ENCODE data around the gene ZFPL1. TPM values are rescaled to one million over a fixed set of nuclear protein-coding genes. Genes with fewer than 3 reads are reported as not detected.

Gene ZFPL1
- total and polyA plus RNA-seq, 12 donors = 33.7 to 90.3 (median 42.4) TPM

DNA sequence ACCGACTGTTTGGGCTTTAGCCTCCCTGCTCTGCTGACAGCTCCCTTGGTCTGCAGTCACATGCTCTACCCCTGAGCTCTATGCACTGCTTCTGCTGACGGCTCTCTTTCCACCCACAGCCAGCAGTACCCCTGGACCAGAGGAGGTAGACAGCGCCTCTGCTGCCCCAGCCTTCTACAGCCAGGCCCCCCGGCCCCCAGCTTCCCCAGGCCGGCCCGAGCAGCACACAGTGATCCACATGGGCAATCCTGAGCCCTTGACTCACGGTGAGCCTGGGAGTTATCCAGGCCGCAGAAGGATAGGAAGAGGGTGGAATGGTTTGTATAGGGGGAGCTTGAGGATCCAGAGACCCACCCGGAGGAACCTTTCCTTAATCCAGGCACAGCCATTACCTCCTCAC is 2.8 kb downstream of the ZFPL1 start:
- no peak for DNase-seq
- Histone ChIP-seq H3K4me1 (replicated peaks in 1 of 2) (peaks cover 12 to 20% of the 10 kb centered on the region in 2 donors), H3K4me3 (no peak overlapping the region), H3K9me3 (replicated peaks in 1 of 3) (no peaks in the 10 kb centered on the region), H3K27ac (no peak overlapping the region), H3K27me3 (no peaks in the 10 kb centered on the region), H3K36me3 (replicated peaks in 1 of 2) (peaks cover 0 to 46% of the 10 kb centered on the region in 2 donors)
- no peak for TF ChIP-seq POLR2A (IDR thresholded peaks at IDR 0.05)
- TF ChIP-seq, protein P1, sequence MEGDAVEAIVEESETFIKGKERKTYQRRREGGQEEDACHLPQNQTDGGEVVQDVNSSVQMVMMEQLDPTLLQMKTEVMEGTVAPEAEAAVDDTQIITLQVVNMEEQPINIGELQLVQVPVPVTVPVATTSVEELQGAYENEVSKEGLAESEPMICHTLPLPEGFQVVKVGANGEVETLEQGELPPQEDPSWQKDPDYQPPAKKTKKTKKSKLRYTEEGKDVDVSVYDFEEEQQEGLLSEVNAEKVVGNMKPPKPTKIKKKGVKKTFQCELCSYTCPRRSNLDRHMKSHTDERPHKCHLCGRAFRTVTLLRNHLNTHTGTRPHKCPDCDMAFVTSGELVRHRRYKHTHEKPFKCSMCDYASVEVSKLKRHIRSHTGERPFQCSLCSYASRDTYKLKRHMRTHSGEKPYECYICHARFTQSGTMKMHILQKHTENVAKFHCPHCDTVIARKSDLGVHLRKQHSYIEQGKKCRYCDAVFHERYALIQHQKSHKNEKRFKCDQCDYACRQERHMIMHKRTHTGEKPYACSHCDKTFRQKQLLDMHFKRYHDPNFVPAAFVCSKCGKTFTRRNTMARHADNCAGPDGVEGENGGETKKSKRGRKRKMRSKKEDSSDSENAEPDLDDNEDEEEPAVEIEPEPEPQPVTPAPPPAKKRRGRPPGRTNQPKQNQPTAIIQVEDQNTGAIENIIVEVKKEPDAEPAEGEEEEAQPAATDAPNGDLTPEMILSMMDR (IDR thresholded peaks at IDR 0.05) = no peak
- intact Hi-C loops (cut with DNase I) = no loop called here
- 78 to 91% (median 85%) methylated on average over 3 to 9 of the region's 9 CpGs for WGBS, 4 donors

DNA sequence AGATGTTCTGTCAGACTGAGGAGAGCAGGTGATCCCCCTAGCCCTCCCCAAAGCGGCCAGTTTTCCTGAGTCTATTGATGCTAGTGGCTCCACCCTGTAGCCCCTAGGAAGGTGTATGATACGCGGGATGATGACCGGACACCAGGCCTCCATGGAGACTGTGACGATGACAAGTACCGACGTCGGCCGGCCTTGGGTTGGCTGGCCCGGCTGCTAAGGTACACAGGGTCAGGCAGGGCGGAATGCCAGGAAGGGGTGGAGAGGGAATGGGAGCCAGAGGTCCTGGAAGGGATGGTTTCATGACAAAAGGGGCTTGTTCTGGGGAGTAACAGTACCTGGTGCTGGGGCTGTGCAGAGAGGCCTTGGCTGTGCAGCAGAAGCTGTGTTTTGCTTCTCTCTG is 3.2 kb downstream of the ZFPL1 start:
- TF ChIP-seq, protein P1 (IDR thresholded peaks at IDR 0.05) = no peak
- no peak for TF ChIP-seq POLR2A (IDR thresholded peaks at IDR 0.05)
- H3K27me3 ChIP-seq = no peaks in the 10 kb centered on the region
- no peaks in the 10 kb centered on the region for H3K9me3 ChIP-seq (replicated peaks in 1 of 3)
- WGBS, 4 donors = 60 to 78% (median 62%) methylated on average over 11 of the region's 11 CpGs
- no peak overlapping the region for H3K4me3 ChIP-seq
- DNase-seq = peak in 5 of 7 donors; percentile 41 to 67 (median 44)
- no peak overlapping the region for H3K27ac ChIP-seq
- peaks cover 0 to 46% of the 10 kb centered on the region in 2 donors for H3K36me3 ChIP-seq (replicated peaks in 1 of 2)
- intact Hi-C loops (cut with DNase I) = no loop called here
- peaks cover 12 to 20% of the 10 kb centered on the region in 2 donors for H3K4me1 ChIP-seq (replicated peaks in 1 of 2)

DNA sequence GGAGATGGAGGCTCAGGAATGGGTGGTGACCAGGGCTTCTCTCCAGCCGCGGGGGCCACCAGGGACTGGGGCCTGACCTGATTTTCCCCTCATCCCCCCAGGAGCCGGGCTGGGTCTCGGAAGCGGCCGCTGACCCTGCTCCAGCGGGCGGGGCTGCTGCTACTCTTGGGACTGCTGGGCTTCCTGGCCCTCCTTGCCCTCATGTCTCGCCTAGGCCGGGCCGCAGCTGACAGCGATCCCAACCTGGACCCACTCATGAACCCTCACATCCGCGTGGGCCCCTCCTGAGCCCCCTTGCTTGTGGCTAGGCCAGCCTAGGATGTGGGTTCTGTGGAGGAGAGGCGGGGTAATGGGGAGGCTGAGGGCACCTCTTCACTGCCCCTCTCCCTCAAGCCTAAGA is 3.8 kb downstream of the ZFPL1 start:
- Histone ChIP-seq H3K4me3 (no peak overlapping the region), H3K27me3 (no peaks in the 10 kb centered on the region), H3K4me1 (replicated peaks in 1 of 2) (peaks cover 12 to 20% of the 10 kb centered on the region in 2 donors), H3K9me3 (replicated peaks in 1 of 3) (no peaks in the 10 kb centered on the region), H3K36me3 (replicated peaks in 1 of 2) (peaks cover 0 to 46% of the 10 kb centered on the region in 2 donors), H3K27ac (no peak overlapping the region)
- no peak for DNase-seq
- intact Hi-C loops (cut with DNase I) = no loop called here
- TF ChIP-seq, protein P1 (IDR thresholded peaks at IDR 0.05) = no peak
- TF ChIP-seq POLR2A (IDR thresholded peaks at IDR 0.05) = no peak
- WGBS, 4 donors = 89 to 93% (median 92%) methylated on average over 5 to 15 of the region's 15 CpGs

DNA sequence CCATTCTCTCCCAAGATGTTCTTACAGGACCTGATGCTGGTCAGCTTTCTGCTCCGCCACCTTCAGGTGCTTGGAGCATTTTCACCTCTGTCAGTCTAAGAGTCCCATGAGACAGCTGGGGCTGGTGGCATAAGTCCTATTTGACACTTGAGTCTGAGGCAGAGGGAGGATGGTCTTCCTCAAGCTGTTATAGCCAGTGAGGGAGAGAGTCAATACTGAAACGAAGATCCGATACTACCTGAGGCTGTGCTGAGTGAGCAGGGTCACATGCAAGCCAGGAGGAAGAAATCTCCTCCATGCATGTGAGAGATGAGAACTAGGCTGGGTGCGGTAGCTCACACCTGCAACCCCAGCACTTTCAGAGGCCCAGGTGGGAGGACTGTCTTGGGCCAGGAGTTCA is 5.6 kb downstream of the ZFPL1 start:
- TF ChIP-seq, protein P1 (IDR thresholded peaks at IDR 0.05) = no peak
- no peak overlapping the region for H3K27ac ChIP-seq
- intact Hi-C loops (cut with DNase I) = no loop called here
- H3K9me3 ChIP-seq (replicated peaks in 1 of 3) = no peaks in the 10 kb centered on the region
- no peaks in the 10 kb centered on the region for H3K27me3 ChIP-seq
- peaks cover 9 to 11% of the 10 kb centered on the region in 2 donors for H3K4me1 ChIP-seq (replicated peaks in 1 of 2)
- peaks cover 0 to 46% of the 10 kb centered on the region in 2 donors for H3K36me3 ChIP-seq (replicated peaks in 1 of 2)
- DNase-seq = no peak
- H3K4me3 ChIP-seq = no peak overlapping the region
- 91 to 97% (median 93%) methylated on average over 4 of the region's 4 CpGs for WGBS, 4 donors

Measured in adrenal gland (tissue), 12 donors.